ENCODE results near the gene ADRA1B.
"Not testable (repeated sequence)": the region's sequence is repeated elsewhere in the genome, so short reads cannot be mapped to it uniquely, and the experiment has no call there.

ADRA1B gene

GRCh38 chr5:159969966-159970365 lies 53.7 kb downstream of the ADRA1B start:
- no peak for DNase-seq (ENCODE audit: low spot score)

DNA sequence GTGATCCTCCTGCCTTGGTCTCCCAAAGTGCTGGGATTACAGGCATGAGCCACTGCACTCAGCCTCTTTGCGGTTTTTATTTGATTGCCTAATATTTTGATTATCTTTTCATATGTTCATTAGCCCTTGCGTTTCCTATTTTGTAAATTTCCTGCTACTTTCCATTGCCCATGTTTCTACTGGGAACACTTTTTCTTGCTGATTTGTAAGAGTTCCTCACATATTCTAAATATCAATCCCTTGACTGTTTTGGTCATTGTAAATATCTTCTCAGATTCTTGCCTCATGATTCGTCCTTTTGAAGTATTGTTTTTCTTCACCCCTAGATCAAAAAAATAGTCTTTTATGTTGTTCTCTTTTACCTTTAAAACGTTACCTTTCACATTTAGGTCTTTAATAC lies 54.8 kb downstream of the ADRA1B start:
- DNase-seq (ENCODE audit: low spot score) = no peak

DNA sequence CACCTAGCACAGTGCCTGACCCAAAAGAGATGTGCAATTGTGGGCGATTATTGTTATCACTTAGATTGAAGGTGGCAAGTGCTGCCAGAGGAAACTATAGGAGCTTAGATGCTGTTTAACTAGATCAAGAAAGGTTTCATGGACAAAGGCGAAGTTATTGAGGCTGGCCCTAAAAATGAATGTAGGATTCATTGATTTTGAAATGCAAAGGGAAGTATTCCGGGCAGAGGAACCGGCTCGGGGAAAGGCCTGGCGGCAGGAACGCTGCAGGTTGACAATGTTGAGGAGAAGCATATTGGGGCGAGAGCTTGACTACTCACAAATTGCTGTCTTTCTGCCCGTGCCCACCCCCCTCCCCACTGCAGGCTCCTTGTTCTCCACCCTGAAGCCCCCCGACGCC lies 55.2 kb downstream of the ADRA1B start:
- DNase-seq (ENCODE audit: low spot score) = no peak

- no peak for DNase-seq (ENCODE audit: low spot score)
Observed at GRCh38 chr5:159971931-159972461, 55.7 kb downstream of the ADRA1B start.

DNA sequence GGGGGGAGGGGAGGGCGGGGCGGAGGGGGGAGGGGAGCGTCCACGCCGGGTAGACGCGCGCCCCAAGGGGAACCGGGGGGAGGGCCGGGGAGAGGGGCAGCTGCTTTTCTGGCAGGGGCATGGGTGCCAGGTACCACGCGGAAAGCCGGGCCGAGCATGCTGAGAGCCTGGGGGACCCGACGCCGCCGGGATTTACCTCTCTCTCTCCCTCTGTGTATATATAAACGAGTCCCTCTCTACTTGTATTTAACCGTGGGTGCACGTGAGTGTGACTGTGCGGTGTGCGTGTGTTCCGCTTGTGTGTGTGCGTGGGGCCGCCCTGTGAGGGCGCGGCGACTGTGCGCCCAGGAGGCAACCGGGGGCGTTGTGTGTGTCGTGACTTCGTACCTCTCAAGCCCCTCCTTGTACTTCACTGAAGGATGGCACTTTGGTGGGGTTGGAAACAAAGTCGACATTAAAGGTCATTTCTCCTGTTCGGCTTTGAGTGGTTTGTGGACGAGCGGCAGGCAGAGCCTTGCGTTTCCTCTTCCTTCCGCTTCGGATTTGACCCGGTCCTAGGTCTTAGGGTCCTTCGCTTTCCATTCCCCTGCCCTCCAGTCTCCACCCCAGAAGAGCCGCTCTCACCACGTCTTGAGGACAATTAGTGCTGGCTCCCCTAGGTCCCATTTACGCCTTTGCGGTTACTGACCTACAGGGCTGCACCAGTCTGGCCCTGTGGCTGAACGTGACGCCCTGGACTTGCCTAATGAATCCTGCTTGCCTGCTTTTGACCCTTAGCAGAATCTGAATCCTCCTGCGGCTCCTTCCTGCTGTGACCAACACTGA lies 56.5 kb downstream of the ADRA1B start:
- DNase-seq (ENCODE audit: low spot score) = no peak

GRCh38 chr5:159975462-159976019 lies 59.3 kb downstream of the ADRA1B start:
- no peak for DNase-seq (ENCODE audit: low spot score)

DNA sequence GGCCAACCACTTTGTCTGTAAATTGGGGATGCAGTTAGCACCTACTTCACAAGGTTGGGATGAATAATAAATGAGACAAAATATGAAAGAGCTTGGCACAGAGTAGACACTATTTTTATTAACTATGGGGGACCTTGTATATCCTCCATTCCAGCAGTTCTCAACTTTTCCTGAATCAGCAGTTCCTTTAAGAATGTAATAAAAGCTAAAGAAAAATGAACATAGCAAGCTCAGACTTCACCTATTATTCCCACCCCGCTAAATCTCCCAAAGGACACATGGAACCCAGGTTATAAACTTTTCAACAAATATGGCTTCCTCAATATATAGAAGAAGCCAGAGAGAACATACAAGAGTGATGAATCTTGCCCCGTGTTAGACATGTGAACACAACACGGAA lies 60.6 kb downstream of the ADRA1B start:
- DNase-seq (ENCODE audit: low spot score) = no peak

DNA sequence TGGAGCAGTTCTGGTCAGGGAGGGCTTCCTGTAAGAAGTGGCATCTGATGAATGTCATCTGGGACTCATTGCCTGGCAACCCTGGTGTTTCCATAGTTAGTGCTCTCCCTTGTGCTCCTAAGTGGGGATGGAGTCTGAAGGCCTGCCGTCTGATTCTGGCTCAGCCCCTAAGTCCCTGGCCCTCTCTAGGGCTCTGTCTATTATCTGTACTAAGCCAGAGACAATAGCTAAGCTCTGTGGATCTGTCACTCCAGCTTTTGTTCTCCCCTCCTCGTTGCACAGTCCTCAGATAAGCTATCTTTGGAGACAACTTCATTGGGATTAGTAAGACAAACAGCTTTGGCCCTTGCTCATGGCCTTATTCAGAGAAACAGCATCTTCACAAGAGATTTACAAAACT lies 62.1 kb downstream of the ADRA1B start:
- no peak for DNase-seq (ENCODE audit: low spot score)

DNA sequence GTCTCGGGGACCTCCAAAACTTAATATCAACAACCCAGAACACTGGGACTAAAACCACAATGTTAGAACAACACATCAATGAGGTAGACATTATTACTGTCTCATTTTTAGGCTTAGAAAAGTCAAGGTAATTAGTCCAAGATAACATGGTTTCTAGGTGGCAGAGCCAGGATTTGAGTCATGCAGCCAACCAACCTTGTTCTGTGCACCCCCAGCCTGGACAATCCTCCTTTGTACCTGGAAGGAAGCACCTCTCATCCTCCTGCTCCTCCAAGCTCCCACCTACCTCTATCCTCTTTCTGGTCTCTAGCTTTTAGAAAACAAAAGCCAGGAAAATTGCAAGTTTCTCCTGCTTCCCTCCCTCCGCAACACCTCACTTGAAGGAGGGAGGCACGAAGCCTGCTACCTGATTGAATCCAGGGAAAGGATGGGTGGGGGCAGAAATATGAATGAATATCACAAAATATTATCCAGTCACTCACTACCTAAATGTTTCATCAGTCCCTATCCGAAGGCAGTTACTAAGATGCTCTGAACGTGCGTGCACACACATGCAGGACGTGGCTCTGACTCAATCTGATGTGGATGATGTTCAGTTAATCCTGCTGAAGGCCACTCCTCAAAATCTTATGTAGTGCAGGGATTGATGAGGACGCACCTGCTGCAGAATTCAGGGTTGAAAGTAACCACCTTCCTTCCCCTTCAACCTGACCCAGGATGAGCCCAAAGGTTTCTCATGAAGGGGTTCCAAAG lies 66.3 kb downstream of the ADRA1B start:
- DNase-seq (ENCODE audit: low spot score) = no peak

GRCh38 chr5:159987031-159987674 lies 70.9 kb downstream of the ADRA1B start:
- peak; percentile 84 for DNase-seq (ENCODE audit: low spot score)

DNA sequence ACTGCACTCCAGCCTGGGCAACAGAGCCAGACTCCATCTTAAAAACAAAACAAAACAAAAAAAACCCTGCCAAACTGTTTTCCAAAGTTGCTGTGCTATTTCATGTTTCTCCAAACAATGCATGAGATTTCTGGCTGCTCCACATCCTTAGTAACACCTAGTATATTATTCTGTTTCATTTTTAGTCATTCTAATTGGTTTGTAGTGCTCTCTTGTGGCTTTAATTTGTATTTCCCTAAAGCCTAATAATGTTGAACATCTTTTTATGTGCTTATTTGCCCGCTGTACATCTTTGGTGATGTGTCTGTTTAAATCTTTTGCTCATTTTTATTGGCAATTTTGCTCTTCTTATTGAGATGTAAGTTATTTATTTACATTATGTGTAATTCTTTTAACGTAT lies 74.2 kb downstream of the ADRA1B start:
- DNase-seq (ENCODE audit: low spot score) = no peak

DNA sequence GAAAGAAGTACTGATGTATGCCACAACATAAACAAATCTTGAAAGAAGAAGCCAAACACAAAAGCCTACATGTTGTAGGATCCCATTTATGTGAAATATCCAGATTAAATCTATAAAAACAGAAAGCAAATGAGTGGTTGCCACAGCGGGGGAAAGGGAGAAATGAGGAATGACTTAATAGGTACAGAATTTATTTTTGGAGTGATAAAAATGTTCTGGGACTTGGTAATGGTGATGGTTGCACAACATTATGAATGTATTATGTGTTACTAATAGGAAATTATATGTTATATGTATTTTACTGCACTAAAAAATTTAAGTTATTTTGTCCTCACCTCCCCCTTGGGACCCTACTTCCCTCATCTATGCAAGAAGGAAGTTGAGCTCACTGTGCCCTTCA lies 76.3 kb downstream of the ADRA1B start:
- no peak for DNase-seq (ENCODE audit: low spot score)

DNA sequence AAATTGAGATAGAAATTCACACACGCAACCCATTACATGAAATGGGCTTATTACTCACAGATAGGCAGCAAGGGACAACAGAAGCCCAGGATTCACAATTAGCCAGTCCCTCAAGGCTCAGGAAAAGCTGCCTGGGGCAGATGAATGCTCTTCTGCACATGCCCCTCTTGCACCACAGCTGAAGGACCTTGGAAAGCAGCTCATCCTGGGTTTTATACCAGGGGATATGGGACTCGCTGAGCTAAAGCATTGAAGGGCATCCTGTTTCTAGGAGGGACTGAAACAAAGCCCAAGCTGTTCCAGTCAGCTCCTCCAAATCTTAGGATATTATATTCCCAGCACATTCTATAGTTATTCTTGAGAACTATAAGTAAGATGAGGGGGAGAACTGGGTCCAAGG lies 76.9 kb downstream of the ADRA1B start:
- no peak for DNase-seq (ENCODE audit: low spot score)

GRCh38 chr5:159995907-159996306 lies 79.6 kb downstream of the ADRA1B start:
- no peak for DNase-seq (ENCODE audit: low spot score)

DNA sequence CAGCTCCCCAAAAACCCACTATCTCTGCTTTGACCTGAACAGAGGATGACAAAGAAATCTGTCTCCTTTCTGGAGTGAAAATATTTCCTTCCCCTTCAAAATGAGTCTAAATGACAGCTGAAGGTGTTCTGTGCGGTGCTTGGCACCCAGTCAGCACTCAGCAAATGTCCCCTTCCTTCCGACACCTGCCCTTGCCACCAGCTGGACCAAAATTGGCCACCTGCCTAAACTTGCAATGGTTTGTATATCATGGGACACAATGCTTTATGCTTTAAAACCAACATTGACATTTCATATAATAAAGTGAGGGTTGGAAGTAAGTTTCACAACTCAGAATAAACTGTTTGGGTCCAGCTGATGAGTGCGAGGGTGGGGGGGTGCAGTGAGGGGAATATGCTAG lies 85.2 kb downstream of the ADRA1B start:
- no peak for DNase-seq (ENCODE audit: low spot score)

DNA sequence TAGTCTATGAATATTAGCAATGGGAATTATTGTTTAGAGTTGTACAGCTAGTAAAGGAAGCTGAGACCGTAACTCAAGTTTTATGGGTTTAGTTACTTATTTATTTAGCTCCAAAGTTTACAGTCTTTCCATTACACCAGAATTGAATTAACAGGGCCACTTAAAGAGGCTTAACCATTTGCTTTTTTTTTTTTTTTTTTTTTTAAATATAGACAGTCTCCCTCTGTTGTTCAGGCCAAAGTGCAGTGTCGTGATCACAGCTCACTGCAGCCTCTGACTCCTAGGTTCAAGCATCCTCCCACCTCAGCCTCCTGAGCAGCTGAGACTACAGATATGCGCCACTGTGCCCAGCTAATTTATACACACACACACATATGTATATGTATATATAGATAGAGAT lies 91.2 kb downstream of the ADRA1B start:
- no peak for DNase-seq (ENCODE audit: low spot score)

DNA sequence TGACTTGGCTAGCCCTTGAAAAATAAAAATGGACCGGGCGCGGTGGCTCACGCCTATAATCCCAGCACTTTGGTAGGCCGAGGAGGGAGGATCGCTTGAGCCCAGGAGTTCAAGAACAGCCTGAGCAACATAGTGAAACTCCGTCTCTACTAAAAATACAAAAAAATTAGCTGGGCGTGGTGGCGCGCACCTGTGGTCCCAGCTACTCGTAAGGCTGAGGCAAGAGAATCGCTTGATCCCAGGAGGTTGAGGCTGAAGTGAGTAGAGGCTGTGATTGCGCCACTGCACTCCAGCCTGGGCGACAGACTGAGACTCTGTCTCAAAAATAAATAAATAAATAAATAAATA lies 92.2 kb downstream of the ADRA1B start:
- not testable (repeated sequence) for DNase-seq (ENCODE audit: low spot score)

DNA sequence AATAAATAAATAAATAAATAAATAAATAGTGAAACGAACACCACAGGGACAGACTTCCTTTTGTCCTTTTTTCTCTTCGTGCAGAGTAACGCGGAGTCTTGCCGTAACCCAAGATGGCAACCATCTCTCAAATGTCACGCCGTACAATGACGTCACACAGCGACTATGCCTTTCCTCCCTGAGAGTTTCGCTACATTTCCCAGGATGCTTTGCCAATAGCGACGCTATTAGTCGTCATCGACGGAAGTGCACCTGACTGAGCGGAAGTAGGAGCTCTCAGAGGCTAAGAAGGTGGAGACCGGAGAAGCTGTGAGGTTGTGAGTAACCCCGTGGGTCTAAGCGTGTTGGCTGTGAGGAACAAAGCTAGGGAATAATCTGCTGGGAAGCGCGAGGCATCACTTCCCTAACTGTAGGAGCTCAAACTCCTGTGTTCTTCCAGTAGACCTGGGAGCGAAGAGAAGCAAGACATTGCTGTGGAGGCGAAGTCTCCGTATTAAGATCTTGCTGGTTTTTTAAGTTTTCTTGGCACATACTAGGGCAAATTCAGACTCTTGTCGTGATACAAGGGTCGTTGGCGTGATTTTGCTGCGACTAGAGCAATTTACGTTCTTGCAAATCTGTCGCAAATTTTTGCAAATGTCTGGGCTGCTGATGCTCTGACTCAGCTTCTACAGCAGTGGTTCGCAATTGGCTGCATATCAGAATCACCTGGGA lies 92.8 kb downstream of the ADRA1B start, which contains the start of gene TTC1:
Gene TTC1, plus strand, starts transcription at position 263 of the 714 bp plus-strand sequence. CDS start 1,390 bp downstream, outside the sequence.
- DNase-seq (ENCODE audit: low spot score) = peak; percentile 100

GRCh38 chr5:160009591-160009989 lies 93.3 kb downstream of the ADRA1B start:
- DNase-seq (ENCODE audit: low spot score) = no peak

- no peak for DNase-seq (ENCODE audit: low spot score)
Observed at GRCh38 chr5:160011471-160011870, 95.2 kb downstream of the ADRA1B start.

DNA sequence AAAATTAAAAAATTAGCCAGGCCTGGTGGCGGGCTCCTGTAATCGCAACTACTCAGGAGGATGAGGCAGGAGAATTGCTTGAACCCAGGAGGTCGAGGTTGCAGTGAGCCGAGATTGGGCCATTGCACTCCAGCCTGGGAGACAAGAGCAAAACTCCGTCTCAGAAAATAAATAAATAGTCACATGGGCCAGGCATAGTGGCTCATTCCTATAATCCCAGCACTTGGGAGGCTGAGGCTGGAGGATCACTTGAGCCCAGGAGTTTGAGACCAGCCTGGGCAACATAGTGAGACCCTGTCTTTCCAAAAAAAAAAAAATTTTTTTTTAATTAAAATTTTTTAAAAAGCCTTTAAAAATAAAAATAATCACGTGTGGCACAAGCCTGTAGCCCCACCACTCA lies 97.9 kb downstream of the ADRA1B start:
- DNase-seq (ENCODE audit: low spot score) = not testable (repeated sequence)
